ENCODE data around the gene ADSS1. TPM values are rescaled to one million over a fixed set of nuclear protein-coding genes. Genes with fewer than 3 reads are reported as not detected.

Gene ADSS1
- polyA plus RNA-seq, 4 donors = 3.6 to 12.7 (median 6.3) TPM

GRCh38 chr14:104782808-104783139 is 58.7 kb downstream of the ADSS1 start:
- H3K4me1 ChIP-seq (ENCODE audit: control insufficient read depth in 3 of 3, insufficient read depth in 2 of 3, low read depth in 1 of 3, low read length in 2 of 3) = no peaks in the 10 kb centered on the region
- WGBS, 3 donors = 79 to 86% (median 86%) methylated on average over 13 of the region's 13 CpGs
- DNase-seq = no peak

DNA sequence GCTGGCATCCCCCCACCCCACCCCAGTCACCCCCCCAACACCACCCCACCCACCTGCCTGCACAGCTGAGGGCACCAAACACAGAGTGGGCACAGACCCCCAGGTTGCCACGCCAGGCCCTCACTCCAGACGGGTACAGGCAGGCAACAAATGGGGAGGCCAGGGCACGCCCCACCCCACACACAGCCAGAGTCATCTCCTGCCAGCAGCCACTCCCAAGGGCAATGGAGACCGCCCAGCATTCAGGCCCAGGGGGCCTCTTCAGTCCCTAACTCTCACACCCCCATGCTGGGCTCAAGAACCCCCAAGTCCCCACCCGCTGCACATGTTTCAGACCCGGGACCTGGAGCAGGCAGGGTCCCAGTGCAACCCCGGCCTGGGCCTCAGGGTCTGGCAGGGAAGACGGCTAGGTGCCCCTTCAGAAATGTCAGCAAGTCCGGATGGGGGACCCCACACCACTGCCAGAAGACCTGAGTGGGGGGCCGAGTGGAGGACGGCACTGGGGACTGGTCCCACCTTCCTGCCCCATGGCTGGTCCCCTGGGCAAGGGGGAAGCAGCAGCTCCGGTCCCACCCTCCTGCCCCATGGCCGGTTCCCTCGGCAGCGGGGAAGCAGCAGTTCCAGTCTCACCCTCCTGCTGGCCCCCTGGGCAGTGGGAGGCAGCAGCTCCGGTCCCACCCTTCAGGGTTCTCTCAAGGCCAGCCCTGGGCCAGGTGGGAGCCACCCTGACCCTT is 59.6 kb downstream of the ADSS1 start:
- 89 to 92% (median 90%) methylated on average over 15 to 16 of the region's 16 CpGs for WGBS, 3 donors

More at GRCh38 chr14:104782808-104783139, 58.7 kb downstream of the ADSS1 start:
- no peak for FAIRE-seq
- Histone ChIP-seq H3K9me3 (ENCODE audit: control insufficient read depth in 2 of 2, insufficient read depth in 1 of 2, low read depth in 1 of 2, low read length in 1 of 2) (no peaks in the 10 kb centered on the region), H3K27me3 (ENCODE audit: control insufficient read depth in 3 of 3, insufficient read depth in 3 of 3, low read length in 3 of 3) (no peaks in the 10 kb centered on the region), H3K4me3 (ENCODE audit: low read depth in 1 of 3, low read length in 3 of 3) (no peak overlapping the region), H3K27ac (ENCODE audit: low read depth in 1 of 3, low read length in 2 of 3) (no peak overlapping the region), H3K36me3 (ENCODE audit: control insufficient read depth in 3 of 3, insufficient read depth in 2 of 3, low read depth in 1 of 3, low read length in 3 of 3) (peaks cover 2 to 90% (median 8%) of the 10 kb centered on the region in 3 donors)

DNA sequence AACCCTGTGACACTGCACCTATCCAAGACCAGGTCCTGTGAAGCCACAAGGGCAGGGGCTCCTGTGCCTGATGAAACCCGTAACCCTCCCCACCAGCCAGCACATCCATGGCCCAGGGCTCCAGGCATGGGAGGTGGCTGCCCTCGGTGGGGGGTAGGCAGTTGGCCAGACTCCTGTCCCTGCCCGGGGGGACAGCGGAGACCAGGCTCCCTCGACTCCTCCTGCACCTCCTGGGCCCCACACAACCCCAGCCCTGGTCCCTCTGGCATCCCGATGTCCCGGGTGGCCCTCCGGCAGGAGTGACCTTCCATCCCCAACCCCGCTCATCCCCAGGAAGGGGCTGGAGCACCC is 60.2 kb downstream of the ADSS1 start:
- no peak overlapping the region for H3K27ac ChIP-seq (ENCODE audit: low read depth in 1 of 3, low read length in 2 of 3)
- DNase-seq (no peak), FAIRE-seq (no peak)
- peaks cover 2 to 90% (median 6%) of the 10 kb centered on the region in 3 donors for H3K36me3 ChIP-seq (ENCODE audit: control insufficient read depth in 3 of 3, insufficient read depth in 2 of 3, low read depth in 1 of 3, low read length in 3 of 3)
- no peaks in the 10 kb centered on the region for H3K4me1 ChIP-seq (ENCODE audit: control insufficient read depth in 3 of 3, insufficient read depth in 2 of 3, low read depth in 1 of 3, low read length in 2 of 3)
- WGBS, 3 donors = 89 to 90% (median 90%) methylated on average over 9 of the region's 9 CpGs
- H3K27me3 ChIP-seq (ENCODE audit: control insufficient read depth in 3 of 3, insufficient read depth in 3 of 3, low read length in 3 of 3) = no peaks in the 10 kb centered on the region
- H3K4me3 ChIP-seq (ENCODE audit: low read depth in 1 of 3, low read length in 3 of 3) = no peak overlapping the region
- no peaks in the 10 kb centered on the region for H3K9me3 ChIP-seq (ENCODE audit: control insufficient read depth in 2 of 2, insufficient read depth in 1 of 2, low read depth in 1 of 2, low read length in 1 of 2)

More for the DNA sequence above, 59.6 kb downstream of the ADSS1 start:
- Histone ChIP-seq H3K36me3 (ENCODE audit: control insufficient read depth in 3 of 3, insufficient read depth in 2 of 3, low read depth in 1 of 3, low read length in 3 of 3) (peaks cover 2 to 90% (median 8%) of the 10 kb centered on the region in 3 donors), H3K4me3 (ENCODE audit: low read depth in 1 of 3, low read length in 3 of 3) (no peak overlapping the region), H3K27ac (ENCODE audit: low read depth in 1 of 3, low read length in 2 of 3) (no peak overlapping the region), H3K9me3 (ENCODE audit: control insufficient read depth in 2 of 2, insufficient read depth in 1 of 2, low read depth in 1 of 2, low read length in 1 of 2) (no peaks in the 10 kb centered on the region), H3K4me1 (ENCODE audit: control insufficient read depth in 3 of 3, insufficient read depth in 2 of 3, low read depth in 1 of 3, low read length in 2 of 3) (no peaks in the 10 kb centered on the region), H3K27me3 (ENCODE audit: control insufficient read depth in 3 of 3, insufficient read depth in 3 of 3, low read length in 3 of 3) (no peaks in the 10 kb centered on the region)
- FAIRE-seq = no peak
- no peak for DNase-seq

- Histone ChIP-seq H3K4me1 (ENCODE audit: control insufficient read depth in 3 of 3, insufficient read depth in 2 of 3, low read depth in 1 of 3, low read length in 2 of 3) (no peaks in the 10 kb centered on the region), H3K4me3 (ENCODE audit: low read depth in 1 of 3, low read length in 3 of 3) (no peak overlapping the region), H3K27ac (ENCODE audit: low read depth in 1 of 3, low read length in 2 of 3) (no peak overlapping the region), H3K27me3 (ENCODE audit: control insufficient read depth in 3 of 3, insufficient read depth in 3 of 3, low read length in 3 of 3) (no peaks in the 10 kb centered on the region), H3K9me3 (ENCODE audit: control insufficient read depth in 2 of 2, insufficient read depth in 1 of 2, low read depth in 1 of 2, low read length in 1 of 2) (no peaks in the 10 kb centered on the region), H3K36me3 (ENCODE audit: control insufficient read depth in 3 of 3, insufficient read depth in 2 of 3, low read depth in 1 of 3, low read length in 3 of 3) (peaks cover 2 to 90% (median 5%) of the 10 kb centered on the region in 3 donors)
- 79 to 83% (median 82%) methylated on average over 31 to 36 of the region's 36 CpGs for WGBS, 3 donors
- FAIRE-seq = no peak
- no peak for DNase-seq
Observed at GRCh38 chr14:104784846-104785707, 61.0 kb downstream of the ADSS1 start.

- Histone ChIP-seq H3K4me3 (ENCODE audit: low read depth in 1 of 3, low read length in 3 of 3) (no peak overlapping the region), H3K27ac (ENCODE audit: low read depth in 1 of 3, low read length in 2 of 3) (no peak overlapping the region), H3K27me3 (ENCODE audit: control insufficient read depth in 3 of 3, insufficient read depth in 3 of 3, low read length in 3 of 3) (no peaks in the 10 kb centered on the region), H3K36me3 (ENCODE audit: control insufficient read depth in 3 of 3, insufficient read depth in 2 of 3, low read depth in 1 of 3, low read length in 3 of 3) (peaks cover 0 to 89% (median 1%) of the 10 kb centered on the region in 3 donors), H3K9me3 (ENCODE audit: control insufficient read depth in 2 of 2, insufficient read depth in 1 of 2, low read depth in 1 of 2, low read length in 1 of 2) (no peaks in the 10 kb centered on the region), H3K4me1 (ENCODE audit: control insufficient read depth in 3 of 3, insufficient read depth in 2 of 3, low read depth in 1 of 3, low read length in 2 of 3) (no peaks in the 10 kb centered on the region)
- DNase-seq = no peak
- 87 to 94% (median 93%) methylated on average over 13 of the region's 13 CpGs for WGBS, 3 donors
- FAIRE-seq = no peak
Observed at GRCh38 chr14:104785708-104786080, 61.7 kb downstream of the ADSS1 start.

DNA sequence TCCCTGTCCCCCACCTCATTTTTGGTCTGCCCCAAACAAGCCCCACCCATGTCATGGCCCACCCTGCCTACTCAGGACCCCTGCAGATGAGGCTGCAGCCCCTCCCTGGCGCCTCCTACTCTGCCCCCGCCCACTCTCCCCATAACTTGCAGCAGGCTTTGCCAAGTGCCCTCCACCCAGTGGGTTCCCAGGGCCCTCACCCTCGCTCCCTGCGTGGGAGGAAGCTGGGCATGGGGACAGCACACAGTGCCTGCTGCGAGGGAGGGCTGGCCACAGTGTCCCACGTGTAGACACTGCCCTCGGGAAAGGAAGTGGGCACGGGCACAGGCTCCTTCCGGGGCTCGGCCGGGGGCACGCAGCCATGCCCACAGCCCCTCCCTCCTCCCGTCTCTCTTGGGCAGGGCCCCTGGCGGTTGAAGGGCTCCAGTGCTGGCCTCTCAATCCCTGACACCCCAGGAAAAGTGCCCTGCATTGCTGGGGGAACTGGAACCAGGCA is 62.1 kb downstream of the ADSS1 start:
- Histone ChIP-seq H3K4me3 (ENCODE audit: low read depth in 1 of 3, low read length in 3 of 3) (no peak overlapping the region), H3K4me1 (ENCODE audit: control insufficient read depth in 3 of 3, insufficient read depth in 2 of 3, low read depth in 1 of 3, low read length in 2 of 3) (no peaks in the 10 kb centered on the region), H3K9me3 (ENCODE audit: control insufficient read depth in 2 of 2, insufficient read depth in 1 of 2, low read depth in 1 of 2, low read length in 1 of 2) (no peaks in the 10 kb centered on the region), H3K27ac (ENCODE audit: low read depth in 1 of 3, low read length in 2 of 3) (no peak overlapping the region), H3K36me3 (ENCODE audit: control insufficient read depth in 3 of 3, insufficient read depth in 2 of 3, low read depth in 1 of 3, low read length in 3 of 3) (peaks cover 0 to 89% (median under 1%) of the 10 kb centered on the region in 3 donors), H3K27me3 (ENCODE audit: control insufficient read depth in 3 of 3, insufficient read depth in 3 of 3, low read length in 3 of 3) (no peaks in the 10 kb centered on the region)
- FAIRE-seq (no peak), DNase-seq (no peak)
- WGBS, 3 donors = 58 to 60% (median 59%) methylated on average over 11 to 13 of the region's 14 CpGs

DNA sequence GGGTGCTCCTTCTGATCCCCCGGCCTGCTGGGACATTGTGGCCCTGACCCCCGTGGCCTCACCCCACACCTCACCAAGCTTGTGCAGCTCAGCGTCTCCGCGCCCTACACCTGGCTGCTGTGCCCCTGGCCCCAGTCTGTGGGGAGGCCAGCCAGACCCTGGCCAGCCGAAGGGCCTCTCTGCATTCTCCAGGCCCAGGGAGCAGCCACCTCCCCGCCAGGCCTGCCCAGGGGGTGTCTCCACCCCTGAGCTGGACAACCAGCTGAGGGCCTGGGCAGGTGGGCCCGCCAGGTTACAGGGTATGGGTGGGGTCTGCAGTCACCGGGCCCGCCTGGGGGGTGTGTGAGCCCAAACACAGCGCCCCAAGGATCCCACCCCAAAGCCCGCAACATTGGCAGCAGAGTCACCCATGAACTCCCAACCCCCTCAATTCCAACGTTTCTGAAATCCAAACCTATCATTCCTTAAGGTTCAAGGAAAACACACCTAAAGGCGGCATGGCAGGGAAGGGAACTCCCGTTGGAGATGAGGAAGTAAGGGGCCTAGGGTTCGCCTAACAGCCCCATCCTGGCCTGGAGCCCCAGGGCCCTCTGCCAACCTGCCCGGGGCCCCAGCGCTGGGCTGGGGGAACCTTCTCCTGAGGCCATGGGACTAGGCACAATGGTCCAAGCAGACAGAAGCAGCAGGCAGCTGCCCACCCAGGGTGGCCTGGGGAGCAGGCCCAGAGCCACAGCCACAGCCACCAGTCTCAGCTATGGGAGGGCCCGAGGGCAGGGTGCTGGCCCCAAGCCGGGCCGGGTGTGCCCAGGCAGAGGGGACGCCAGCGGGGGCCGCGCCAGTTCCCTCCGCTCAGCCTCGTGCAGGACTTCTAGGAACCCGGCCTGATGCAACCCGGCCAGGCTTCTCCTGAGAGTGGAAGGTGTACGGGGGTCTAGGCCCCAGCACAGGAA is 63.0 kb downstream of the ADSS1 start:
- no peak overlapping the region for H3K27ac ChIP-seq (ENCODE audit: low read depth in 1 of 3, low read length in 2 of 3)
- peaks cover 0 to 90% (median 3%) of the 10 kb centered on the region in 3 donors for H3K36me3 ChIP-seq (ENCODE audit: control insufficient read depth in 3 of 3, insufficient read depth in 2 of 3, low read depth in 1 of 3, low read length in 3 of 3)
- FAIRE-seq (no peak), DNase-seq (no peak)
- no peaks in the 10 kb centered on the region for H3K9me3 ChIP-seq (ENCODE audit: control insufficient read depth in 2 of 2, insufficient read depth in 1 of 2, low read depth in 1 of 2, low read length in 1 of 2)
- H3K4me3 ChIP-seq (ENCODE audit: low read depth in 1 of 3, low read length in 3 of 3) = no peak overlapping the region
- 83 to 84% (median 84%) methylated on average over 28 to 30 of the region's 30 CpGs for WGBS, 3 donors
- no peaks in the 10 kb centered on the region for H3K27me3 ChIP-seq (ENCODE audit: control insufficient read depth in 3 of 3, insufficient read depth in 3 of 3, low read length in 3 of 3)
- no peaks in the 10 kb centered on the region for H3K4me1 ChIP-seq (ENCODE audit: control insufficient read depth in 3 of 3, insufficient read depth in 2 of 3, low read depth in 1 of 3, low read length in 2 of 3)

DNA sequence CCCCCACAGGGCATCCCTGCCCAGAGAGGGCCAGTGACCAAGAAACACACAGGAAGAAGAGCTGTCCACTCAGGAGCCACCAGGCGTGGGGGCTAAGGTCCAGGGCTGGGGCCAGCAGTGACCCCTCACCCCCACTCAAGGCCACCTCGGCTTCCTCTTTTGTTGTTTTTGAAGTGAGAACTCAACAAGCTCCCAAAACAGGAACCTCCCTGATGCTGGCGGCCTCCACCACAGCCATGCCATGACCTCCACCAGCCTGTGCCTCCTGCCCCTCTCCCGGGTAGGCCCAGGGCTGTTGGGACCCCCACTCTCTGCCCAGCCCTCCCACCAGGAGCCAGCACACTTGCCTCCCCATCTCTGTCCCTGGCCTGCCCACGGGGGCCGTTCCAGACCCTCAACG is 63.7 kb downstream of the ADSS1 start:
- DNase-seq = no peak
- Histone ChIP-seq H3K4me3 (ENCODE audit: low read depth in 1 of 3, low read length in 3 of 3) (no peak overlapping the region), H3K36me3 (ENCODE audit: control insufficient read depth in 3 of 3, insufficient read depth in 2 of 3, low read depth in 1 of 3, low read length in 3 of 3) (peaks cover 0 to 90% (median 3%) of the 10 kb centered on the region in 3 donors), H3K27ac (ENCODE audit: low read depth in 1 of 3, low read length in 2 of 3) (no peak overlapping the region), H3K27me3 (ENCODE audit: control insufficient read depth in 3 of 3, insufficient read depth in 3 of 3, low read length in 3 of 3) (no peaks in the 10 kb centered on the region), H3K4me1 (ENCODE audit: control insufficient read depth in 3 of 3, insufficient read depth in 2 of 3, low read depth in 1 of 3, low read length in 2 of 3) (no peaks in the 10 kb centered on the region), H3K9me3 (ENCODE audit: control insufficient read depth in 2 of 2, insufficient read depth in 1 of 2, low read depth in 1 of 2, low read length in 1 of 2) (no peaks in the 10 kb centered on the region)
- no peak for FAIRE-seq
- WGBS, 3 donors = 76 to 86% (median 80%) methylated on average over 7 of the region's 7 CpGs

All from small intestine (tissue), 7 donors.